ENCODE measurements around the gene LBP.
"Not testable (repeated sequence)": the region's sequence is repeated elsewhere in the genome, so short reads cannot be mapped to it uniquely, and the experiment has no call there.

LBP gene

DNA sequence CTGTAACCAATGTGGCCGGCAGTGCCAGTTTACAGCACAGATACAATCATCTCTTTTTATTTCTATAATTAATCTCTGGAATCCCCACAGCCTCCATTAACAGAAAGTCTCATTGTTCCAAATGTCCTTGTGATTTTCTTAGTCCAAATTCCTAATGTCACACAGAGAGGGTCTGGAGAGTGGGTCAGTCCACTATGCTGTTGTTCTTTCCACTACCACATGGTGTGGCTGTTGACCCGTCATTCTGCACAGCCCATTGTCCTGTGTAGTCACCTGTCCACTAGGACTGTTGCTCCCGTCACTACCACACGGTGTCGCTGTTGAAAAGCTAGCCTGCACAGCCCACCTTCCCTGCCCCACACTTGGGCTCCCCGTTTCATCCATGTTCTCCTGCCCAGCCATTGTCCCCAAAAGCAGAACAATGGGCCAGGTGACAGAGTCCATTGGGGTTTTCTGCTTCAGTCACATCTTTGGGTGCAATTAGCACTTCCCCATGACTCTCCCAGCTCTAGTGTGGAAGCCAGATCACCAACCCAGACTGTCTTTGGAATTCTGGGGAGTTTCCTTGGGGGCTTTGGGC lies 8.6 kb upstream of the LBP start:
- H3K9ac ChIP-seq (ENCODE audit: low read length), result no peak overlapping the region
- no peaks in the 10 kb centered on the region for H3F3A ChIP-seq (ENCODE audit: insufficient read depth)
- no peak overlapping the region for H3K4me3 ChIP-seq (ENCODE audit: insufficient read depth, low read length, poor library complexity, severe bottlenecking)
- no peak overlapping the region for H3K27ac ChIP-seq (ENCODE audit: low read depth, low read length)
- TF ChIP-seq EZH2phosphoT487 (conservative IDR thresholded peaks at IDR 0.05; ENCODE audit: low read length), result no peak
- TF ChIP-seq, protein P1, sequence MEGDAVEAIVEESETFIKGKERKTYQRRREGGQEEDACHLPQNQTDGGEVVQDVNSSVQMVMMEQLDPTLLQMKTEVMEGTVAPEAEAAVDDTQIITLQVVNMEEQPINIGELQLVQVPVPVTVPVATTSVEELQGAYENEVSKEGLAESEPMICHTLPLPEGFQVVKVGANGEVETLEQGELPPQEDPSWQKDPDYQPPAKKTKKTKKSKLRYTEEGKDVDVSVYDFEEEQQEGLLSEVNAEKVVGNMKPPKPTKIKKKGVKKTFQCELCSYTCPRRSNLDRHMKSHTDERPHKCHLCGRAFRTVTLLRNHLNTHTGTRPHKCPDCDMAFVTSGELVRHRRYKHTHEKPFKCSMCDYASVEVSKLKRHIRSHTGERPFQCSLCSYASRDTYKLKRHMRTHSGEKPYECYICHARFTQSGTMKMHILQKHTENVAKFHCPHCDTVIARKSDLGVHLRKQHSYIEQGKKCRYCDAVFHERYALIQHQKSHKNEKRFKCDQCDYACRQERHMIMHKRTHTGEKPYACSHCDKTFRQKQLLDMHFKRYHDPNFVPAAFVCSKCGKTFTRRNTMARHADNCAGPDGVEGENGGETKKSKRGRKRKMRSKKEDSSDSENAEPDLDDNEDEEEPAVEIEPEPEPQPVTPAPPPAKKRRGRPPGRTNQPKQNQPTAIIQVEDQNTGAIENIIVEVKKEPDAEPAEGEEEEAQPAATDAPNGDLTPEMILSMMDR (IDR thresholded peaks at IDR 0.05; ENCODE audit: insufficient read depth, low read length, poor library complexity, severe bottlenecking), result peak; percentile 35
- no peaks in the 10 kb centered on the region for H3K9me2 ChIP-seq (replicated peaks; ENCODE audit: insufficient read depth, low read length)
- H3K27me3 ChIP-seq (ENCODE audit: low read length), result no peaks in the 10 kb centered on the region
- no peaks in the 10 kb centered on the region for H3K36me3 ChIP-seq (ENCODE audit: low read length)
- peaks cover 10% of the 10 kb centered on the region; the same call in 1 of the 2 replicates for H3K9me3 ChIP-seq (ENCODE audit: insufficient read depth, low read length)
- no peak overlapping the region for H2AFZ ChIP-seq (ENCODE audit: low read depth, low read length, severe bottlenecking)
- H4K20me1 ChIP-seq (ENCODE audit: low read depth, low read length), result no peaks in the 10 kb centered on the region
- H3K4me2 ChIP-seq (ENCODE audit: low read depth, low read length, poor library complexity, severe bottlenecking), result no peak overlapping the region
- no peaks in the 10 kb centered on the region for H3K79me2 ChIP-seq (ENCODE audit: insufficient read depth, low read length)

DNA sequence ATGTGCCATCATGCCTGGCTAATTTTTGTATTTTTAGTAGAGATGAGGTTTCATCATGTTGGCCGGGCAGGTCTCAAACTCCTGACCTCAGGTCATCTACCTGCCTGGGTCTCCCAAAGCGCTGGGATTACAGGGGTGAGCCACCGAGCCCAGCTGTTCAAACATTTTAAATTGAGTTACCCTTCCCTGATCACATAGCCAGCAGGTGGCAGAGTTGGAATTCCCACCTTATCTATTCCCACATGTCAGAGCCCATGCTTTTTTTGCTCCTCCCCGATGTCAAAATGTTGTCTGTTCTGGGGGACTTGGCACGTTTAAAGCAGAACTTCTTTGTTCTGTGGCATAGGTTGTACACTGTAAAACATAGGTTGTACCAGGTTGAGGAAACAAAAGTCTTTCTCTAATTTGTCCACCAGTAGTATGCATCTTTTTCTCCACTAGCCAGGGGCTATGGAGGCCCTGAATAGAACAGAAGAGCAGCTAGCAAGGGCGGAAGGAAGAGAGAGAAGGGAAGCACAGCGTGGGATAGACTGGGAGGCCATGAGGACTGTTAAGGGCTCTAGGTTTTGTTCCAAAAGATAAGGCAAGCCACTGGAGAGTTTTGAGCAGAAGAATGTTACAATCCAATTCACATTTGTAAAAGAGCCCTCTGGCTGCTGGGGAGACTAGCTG lies 7.3 kb upstream of the LBP start:
- Histone ChIP-seq H3K36me3 (ENCODE audit: low read length) (no peaks in the 10 kb centered on the region), H3K4me3 (ENCODE audit: insufficient read depth, low read length, poor library complexity, severe bottlenecking) (no peak overlapping the region), H3K4me2 (ENCODE audit: low read depth, low read length, poor library complexity, severe bottlenecking) (no peak overlapping the region), H3K79me2 (ENCODE audit: insufficient read depth, low read length) (no peaks in the 10 kb centered on the region), H3K9ac (ENCODE audit: low read length) (no peak overlapping the region), H3K27ac (ENCODE audit: low read depth, low read length) (no peak overlapping the region), H3K27me3 (ENCODE audit: low read length) (no peaks in the 10 kb centered on the region), H4K20me1 (ENCODE audit: low read depth, low read length) (no peaks in the 10 kb centered on the region), H3F3A (ENCODE audit: insufficient read depth) (no peaks in the 10 kb centered on the region), H3K9me2 (replicated peaks; ENCODE audit: insufficient read depth, low read length) (no peaks in the 10 kb centered on the region), H3K9me3 (ENCODE audit: insufficient read depth, low read length) (peaks cover 10% of the 10 kb centered on the region; the same call in 1 of the 2 replicates), H2AFZ (ENCODE audit: low read depth, low read length, severe bottlenecking) (no peak overlapping the region)
- no peak for TF ChIP-seq EZH2phosphoT487 (conservative IDR thresholded peaks at IDR 0.05; ENCODE audit: low read length)
- TF ChIP-seq, protein P1 (IDR thresholded peaks at IDR 0.05; ENCODE audit: insufficient read depth, low read length, poor library complexity, severe bottlenecking), result no peak

DNA sequence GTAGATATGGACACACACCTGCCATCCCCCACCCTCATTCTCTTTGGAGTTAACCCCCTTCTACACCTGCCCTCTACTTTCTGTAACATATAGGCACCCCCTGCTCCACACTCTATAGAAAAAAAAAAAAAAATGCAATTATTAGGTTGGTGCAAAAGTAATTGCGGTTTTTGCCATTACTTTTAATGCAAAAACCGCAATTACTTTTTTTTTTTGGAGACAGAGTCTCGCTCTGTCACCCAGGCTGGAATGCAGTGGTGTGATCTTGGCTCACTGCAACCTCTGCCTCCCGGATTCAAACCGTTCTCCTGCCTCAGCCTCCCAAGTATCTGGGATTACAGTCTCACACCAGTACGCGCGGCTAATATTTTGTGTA lies 6.8 kb upstream of the LBP start:
- not testable (repeated sequence) for H3K27ac ChIP-seq (ENCODE audit: low read depth, low read length); H4K20me1 ChIP-seq (ENCODE audit: low read depth, low read length); H3K27me3 ChIP-seq (ENCODE audit: low read length); H3K4me2 ChIP-seq (ENCODE audit: low read depth, low read length, poor library complexity, severe bottlenecking); H3F3A ChIP-seq (ENCODE audit: insufficient read depth); H3K9ac ChIP-seq (ENCODE audit: low read length); H3K79me2 ChIP-seq (ENCODE audit: insufficient read depth, low read length); H3K36me3 ChIP-seq (ENCODE audit: low read length); H3K4me3 ChIP-seq (ENCODE audit: insufficient read depth, low read length, poor library complexity, severe bottlenecking); H3K9me2 ChIP-seq (replicated peaks; ENCODE audit: insufficient read depth, low read length); H2AFZ ChIP-seq (ENCODE audit: low read depth, low read length, severe bottlenecking)
- peaks cover 10% of the 10 kb centered on the region; the same call in 1 of the 2 replicates for H3K9me3 ChIP-seq (ENCODE audit: insufficient read depth, low read length)

DNA sequence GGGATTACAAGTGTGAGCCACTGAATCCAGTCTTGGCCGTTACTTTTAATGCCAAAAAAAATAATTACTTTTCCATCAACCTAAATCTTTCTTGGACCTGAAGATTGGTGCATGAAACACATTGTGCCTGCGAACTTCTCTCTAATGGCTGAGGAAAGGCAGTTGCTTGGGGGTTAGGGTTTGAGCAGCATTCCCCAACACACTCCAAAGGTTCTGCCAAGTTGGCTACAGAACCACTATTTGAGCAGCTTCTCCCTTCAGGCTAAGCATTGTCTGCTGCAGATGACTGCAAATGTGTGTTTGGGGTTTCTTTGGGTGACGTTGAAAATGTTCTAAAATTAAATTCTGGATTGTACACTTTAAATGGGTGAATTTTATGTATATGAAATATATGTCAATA lies 6.3 kb upstream of the LBP start:
- no peak for TF ChIP-seq EZH2phosphoT487 (conservative IDR thresholded peaks at IDR 0.05; ENCODE audit: low read length)
- H2AFZ ChIP-seq (ENCODE audit: low read depth, low read length, severe bottlenecking), result no peak overlapping the region
- H3K9me2 ChIP-seq (replicated peaks; ENCODE audit: insufficient read depth, low read length), result no peaks in the 10 kb centered on the region
- H4K20me1 ChIP-seq (ENCODE audit: low read depth, low read length), result no peaks in the 10 kb centered on the region
- no peaks in the 10 kb centered on the region for H3K36me3 ChIP-seq (ENCODE audit: low read length)
- no peak overlapping the region for H3K4me3 ChIP-seq (ENCODE audit: insufficient read depth, low read length, poor library complexity, severe bottlenecking)
- H3K27me3 ChIP-seq (ENCODE audit: low read length), result no peaks in the 10 kb centered on the region
- H3K79me2 ChIP-seq (ENCODE audit: insufficient read depth, low read length), result no peaks in the 10 kb centered on the region
- peaks cover 10% of the 10 kb centered on the region; the same call in 1 of the 2 replicates for H3K9me3 ChIP-seq (ENCODE audit: insufficient read depth, low read length)
- H3K27ac ChIP-seq (ENCODE audit: low read depth, low read length), result no peak overlapping the region
- no peak overlapping the region for H3K9ac ChIP-seq (ENCODE audit: low read length)
- no peak overlapping the region for H3K4me2 ChIP-seq (ENCODE audit: low read depth, low read length, poor library complexity, severe bottlenecking)
- no peaks in the 10 kb centered on the region for H3F3A ChIP-seq (ENCODE audit: insufficient read depth)
